GM23338 (cell line): ENCODE results near the gene KIAA1328. TPM values are rescaled to one million over a fixed set of nuclear protein-coding genes. Genes with fewer than 3 reads are reported as not detected.

Source experiments
- ATAC-seq: fragments of 200-7000 bp; cut with Tn5 transposase; 3 replicates; pipeline ENCODE4 v1.9.1; 2020
- DNase-seq: peaks from one replicate; pipeline ENCODE4 v3.0.0-alpha.2; 2015; ENCODE audit warnings: low spot score
- H2AFZ ChIP-seq: fragments of 200-600 bp; sonication (generic); 2 replicates; pipeline ENCODE4 v1.8.0; 2016; ENCODE audit warnings: antibody characterized with exemption, mild to moderate bottlenecking, moderate library complexity
- H3F3A ChIP-seq: fragments of 200-600 bp; sonication (generic); replicated peaks from 2 replicates; pipeline ENCODE4 v1.8.0; 2017; ENCODE audit warnings: antibody characterized with exemption, mixed run types, low read depth
- H3K27ac ChIP-seq: fragments of 200-600 bp; sonication (generic); 2 replicates; pipeline ENCODE4 v1.6.1; 2016; ENCODE audit warnings: low read depth
- H3K27me3 ChIP-seq: fragments of 200-600 bp; sonication (generic); 2 replicates; pipeline ENCODE4 v1.8.0; 2016; ENCODE audit warnings: mild to moderate bottlenecking, mixed run types, moderate library complexity; ENCODE audit not compliant: insufficient read depth
- H3K36me3 ChIP-seq: fragments of 200-600 bp; sonication (generic); 2 replicates; pipeline ENCODE4 v1.8.0; 2016; ENCODE audit warnings: mild to moderate bottlenecking; ENCODE audit not compliant: insufficient read depth
- H3K4me1 ChIP-seq: fragments of 200-600 bp; sonication (generic); 2 replicates; pipeline ENCODE4 v1.8.0; 2016; ENCODE audit warnings: mild to moderate bottlenecking, moderate library complexity; ENCODE audit not compliant: insufficient read depth
- H3K4me2 ChIP-seq: fragments of 200-600 bp; sonication (generic); 2 replicates; pipeline ENCODE4 v1.7.1; 2017; ENCODE audit warnings: mixed run types
- H3K4me3 ChIP-seq: fragments of 200-600 bp; sonication (generic); 2 replicates; pipeline ENCODE4 v1.6.1; 2016; ENCODE audit warnings: mixed run types
- H3K79me2 ChIP-seq: fragments of 200-600 bp; sonication (generic); replicated peaks from 2 replicates; pipeline ENCODE4 v1.8.0; 2017; ENCODE audit warnings: mild to moderate bottlenecking; ENCODE audit not compliant: insufficient read depth
- H3K9me2 ChIP-seq: fragments of 200-600 bp; sonication (generic); 2 replicates; pipeline ENCODE4 v1.8.0; 2017; ENCODE audit not compliant: insufficient read depth
- H4K20me1 ChIP-seq: fragments of 200-600 bp; sonication (generic); replicated peaks from 2 replicates; pipeline ENCODE4 v1.8.0; 2017; ENCODE audit warnings: mild to moderate bottlenecking; ENCODE audit not compliant: insufficient read depth
- H3K27ac Mint-ChIP-seq: 2 replicates; pipeline ENCODE4 v1.8.0; 2020; ENCODE audit warnings: inconsistent platforms, mild to moderate bottlenecking, moderate library complexity, mixed read lengths
- H3K27me3 Mint-ChIP-seq: 3 replicates; pipeline ENCODE4 v1.8.0; 2022; ENCODE audit warnings: low read depth, mild to moderate bottlenecking, moderate library complexity, mixed read lengths, inconsistent platforms; ENCODE audit not compliant: insufficient read depth, poor library complexity
- H3K36me3 Mint-ChIP-seq: 3 replicates; pipeline ENCODE4 v1.8.0; 2021; ENCODE audit warnings: low read depth, mild to moderate bottlenecking, inconsistent platforms, moderate library complexity, mixed read lengths
- H3K4me1 Mint-ChIP-seq: 3 replicates; pipeline ENCODE4 v1.8.0; 2020; ENCODE audit warnings: mild to moderate bottlenecking, inconsistent platforms, mixed read lengths
- H3K4me3 Mint-ChIP-seq: 3 replicates; pipeline ENCODE4 v1.8.0; 2021; ENCODE audit warnings: moderate library complexity, mild to moderate bottlenecking, inconsistent platforms, mixed read lengths
- H3K9me3 Mint-ChIP-seq: 3 replicates; pipeline ENCODE4 v1.8.0; 2020; ENCODE audit warnings: moderate library complexity, mild to moderate bottlenecking, inconsistent platforms, mixed read lengths
- ETS1 ChIP-seq: IDR thresholded peaks from 2 replicates; pipeline ENCODE4 v1.6.1; 2016; ENCODE audit warnings: antibody characterized with exemption
- NANOG ChIP-seq: IDR thresholded peaks from 2 replicates; pipeline ENCODE4 v1.6.1; 2016; ENCODE audit warnings: antibody characterized with exemption, borderline replicate concordance
- POLR2AphosphoS5 ChIP-seq: IDR thresholded peaks from 2 replicates; pipeline ENCODE4 v1.6.1; 2016; ENCODE audit warnings: antibody characterized with exemption, low read depth
- STAT1 ChIP-seq: IDR thresholded peaks from one replicate; pipeline ENCODE4 v1.6.1; 2016; ENCODE audit warnings: antibody characterized with exemption; ENCODE audit not compliant: unreplicated experiment
- ZNF114 ChIP-seq: fragments of 250-450 bp; sonication (Bioruptor Pico); IDR thresholded peaks from 2 replicates; pipeline ENCODE4 v1.5.0; 2020; ENCODE audit warnings: mild to moderate bottlenecking, moderate library complexity
- ZNF331 ChIP-seq: fragments of 250-450 bp; sonication (Bioruptor Pico); IDR thresholded peaks from 2 replicates; pipeline ENCODE4 v1.5.0; 2020; ENCODE audit warnings: low read depth, mild to moderate bottlenecking, moderate library complexity
- ZNF462 ChIP-seq: fragments of 250-450 bp; sonication (Bioruptor Pico); IDR thresholded peaks from 2 replicates; pipeline ENCODE4 v1.5.0; 2020; ENCODE audit warnings: mild to moderate bottlenecking, moderate library complexity
- polyA plus RNA-seq: library from polyadenylated mRNA; unstranded; fragments of >200 nt; fragmentation: Nextera tagmentation; extraction: Ambion mirVana; gene quantifications from 2 replicates; pipeline ENCODE4 v1.2.1, GENCODE V29; 2016
- total RNA-seq: library from RNA; depleted of rRNA; stranded (reverse); fragments of >200 nt; shearing (Covaris generic); gene quantifications from 2 replicates; pipeline ENCODE4 v1.2.3, GENCODE V29; 2014

The KIAA1328 gene
- total and polyA plus RNA-seq, 2 experiments from 2014 or later: 5.2 to 8.4 TPM

DNA sequence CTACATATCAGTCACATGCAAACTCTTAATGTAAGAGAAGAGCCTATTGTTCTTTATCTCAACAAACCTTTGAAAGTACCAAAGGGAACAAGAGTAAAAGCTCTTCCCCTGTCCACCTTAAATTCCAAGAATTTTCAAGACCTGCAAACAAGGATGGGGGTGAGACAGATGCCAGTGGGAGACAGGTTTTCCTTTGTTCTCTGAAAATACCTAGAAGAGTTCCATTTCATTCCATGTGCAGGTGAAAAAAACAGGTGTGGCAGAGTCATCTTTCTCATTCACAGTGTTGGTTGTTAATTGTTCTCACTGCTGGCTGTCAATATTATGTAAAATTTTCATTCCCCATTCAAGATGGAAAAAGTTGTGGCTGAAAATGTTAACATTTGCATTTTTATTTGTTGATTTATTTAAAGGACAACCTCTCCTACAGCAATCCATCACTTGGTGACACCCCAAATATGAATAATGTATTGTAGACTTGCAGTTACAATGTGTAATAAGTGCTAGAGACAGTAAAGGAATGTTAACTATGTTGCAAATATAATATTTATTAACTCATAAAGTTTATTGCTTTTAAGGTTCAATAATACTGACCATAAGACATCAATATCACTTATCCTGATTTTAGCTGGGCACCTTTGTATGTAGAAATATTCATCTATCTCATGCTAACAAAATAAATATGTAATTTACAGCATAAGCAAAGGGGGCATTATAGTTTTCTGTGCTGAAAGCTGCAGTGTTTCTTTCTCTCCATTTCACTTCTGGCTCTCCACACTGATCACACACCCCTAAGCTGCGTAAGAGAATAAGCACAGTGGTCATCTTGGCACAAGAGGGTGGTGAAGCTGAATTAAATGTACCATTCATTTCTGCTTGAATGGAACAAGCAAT, 347.0 kb downstream of the KIAA1328 start:
- H3K27me3 ChIP-seq: no peaks in the 10 kb centered on the region
- TF ChIP-seq STAT1 (no peak), ZNF462 (CRISPR knock-in tag) (0 out of 2 replicates have a peak, but pooled peaks have one; percentile 23), NANOG (peak; percentile 48; the same call in 1 of the 2 replicates)
- Mint-ChIP-seq H3K4me3 (peak overlapping the region; percentile 15; the same call in 2 of the 3 replicates), H3K9me3 (no peaks in the 10 kb centered on the region; the same call in 2 of the 3 replicates), H3K4me1 (peaks cover 31% of the 10 kb centered on the region), H3K27me3 (peaks cover 2% of the 10 kb centered on the region), H3K36me3 (peaks cover 4% of the 10 kb centered on the region; the same call in 1 of the 3 replicates), H3K27ac (peak overlapping the region; percentile 94)
- DNase-seq: peak; percentile 81
- no peaks in the 10 kb centered on the region for H3K36me3 ChIP-seq
- peak overlapping the region; percentile 70 for H3K27ac ChIP-seq
- no peaks in the 10 kb centered on the region for H3F3A ChIP-seq
- no peak overlapping the region for H3K4me3 ChIP-seq
- ATAC-seq: peak; percentile 81
- no peaks in the 10 kb centered on the region for H3K9me2 ChIP-seq
- peak overlapping the region; percentile 4; the same call in 1 of the 2 replicates for H3K4me2 ChIP-seq
- no peaks in the 10 kb centered on the region for H3K79me2 ChIP-seq
- H4K20me1 ChIP-seq: no peaks in the 10 kb centered on the region
- H3K4me1 ChIP-seq: peaks cover 13% of the 10 kb centered on the region
- H2AFZ ChIP-seq: no peak overlapping the region

GRCh38 chr18:37176621-37176934, 347.7 kb downstream of the KIAA1328 start:
- Histone ChIP-seq H3K4me1 (peaks cover 13% of the 10 kb centered on the region), H3F3A (no peaks in the 10 kb centered on the region), H4K20me1 (no peaks in the 10 kb centered on the region), H3K4me2 (no peak overlapping the region; the same call in 1 of the 2 replicates), H3K4me3 (no peak overlapping the region), H2AFZ (no peak overlapping the region), H3K9me2 (no peaks in the 10 kb centered on the region), H3K79me2 (no peaks in the 10 kb centered on the region), H3K27ac (peak overlapping the region; percentile 17), H3K36me3 (no peaks in the 10 kb centered on the region), H3K27me3 (no peaks in the 10 kb centered on the region)
- Mint-ChIP-seq H3K36me3 (peaks cover 4% of the 10 kb centered on the region; the same call in 1 of the 3 replicates), H3K9me3 (no peaks in the 10 kb centered on the region; the same call in 2 of the 3 replicates), H3K27ac (peak overlapping the region; percentile 90), H3K4me1 (peaks cover 31% of the 10 kb centered on the region), H3K4me3 (no peak overlapping the region), H3K27me3 (peaks cover 2% of the 10 kb centered on the region)
- TF ChIP-seq ZNF331: no peak
- no peak for TF ChIP-seq POLR2AphosphoS5
- TF ChIP-seq ETS1: no peak
- no peak for TF ChIP-seq ZNF114 (CRISPR knock-in tag)
- DNase-seq (peak; percentile 51), ATAC-seq (peak; percentile 52)
